ENCODE data around the gene MIAT.

DNA sequence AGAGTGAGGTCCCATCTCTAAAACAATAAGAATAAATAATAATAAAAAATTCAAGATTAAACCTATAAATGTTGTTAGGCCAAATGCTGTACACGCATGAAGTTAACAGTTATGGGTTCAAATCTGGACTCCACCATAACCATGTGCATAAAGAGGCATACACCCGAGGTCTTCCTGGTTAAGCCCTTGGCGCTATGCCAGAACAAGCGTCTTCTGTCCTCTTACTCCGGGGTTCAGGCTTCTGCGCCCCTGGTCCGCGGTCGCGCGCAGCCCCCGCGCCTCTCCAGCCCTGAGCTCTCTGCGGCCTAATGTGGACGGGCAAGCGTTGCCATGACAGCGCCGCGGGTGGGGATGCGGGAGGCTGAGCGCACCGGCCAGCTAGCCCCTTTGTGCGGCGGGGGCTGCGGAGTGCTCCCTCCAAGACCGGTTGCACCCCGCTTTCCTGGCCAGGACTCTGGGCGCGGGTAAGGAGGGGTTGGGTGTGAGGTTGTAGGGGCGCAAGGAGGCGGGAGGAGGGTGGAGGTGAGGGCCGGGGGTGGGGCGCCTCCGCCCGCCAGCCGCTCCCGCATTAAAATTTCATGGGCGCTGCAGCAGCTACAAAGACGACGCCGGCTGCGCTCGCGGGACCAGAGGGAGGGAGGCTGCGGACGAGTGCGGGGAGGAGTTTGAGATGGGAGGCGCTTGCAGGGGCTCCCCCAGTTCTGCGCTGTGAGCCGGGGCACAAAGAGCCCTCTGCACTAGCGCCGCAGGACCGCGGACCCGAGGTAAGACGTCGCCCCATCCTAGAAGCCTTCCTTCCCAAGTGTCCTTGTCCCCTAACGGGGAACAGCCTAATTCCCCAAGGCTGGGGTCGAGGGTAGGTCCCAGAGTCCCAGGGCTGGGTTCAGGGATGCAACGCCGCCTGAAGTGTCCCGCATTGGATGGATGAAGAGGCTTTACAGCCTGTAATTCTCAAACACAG, at the start of gene MIAT:
- TF ChIP-seq, protein P1, sequence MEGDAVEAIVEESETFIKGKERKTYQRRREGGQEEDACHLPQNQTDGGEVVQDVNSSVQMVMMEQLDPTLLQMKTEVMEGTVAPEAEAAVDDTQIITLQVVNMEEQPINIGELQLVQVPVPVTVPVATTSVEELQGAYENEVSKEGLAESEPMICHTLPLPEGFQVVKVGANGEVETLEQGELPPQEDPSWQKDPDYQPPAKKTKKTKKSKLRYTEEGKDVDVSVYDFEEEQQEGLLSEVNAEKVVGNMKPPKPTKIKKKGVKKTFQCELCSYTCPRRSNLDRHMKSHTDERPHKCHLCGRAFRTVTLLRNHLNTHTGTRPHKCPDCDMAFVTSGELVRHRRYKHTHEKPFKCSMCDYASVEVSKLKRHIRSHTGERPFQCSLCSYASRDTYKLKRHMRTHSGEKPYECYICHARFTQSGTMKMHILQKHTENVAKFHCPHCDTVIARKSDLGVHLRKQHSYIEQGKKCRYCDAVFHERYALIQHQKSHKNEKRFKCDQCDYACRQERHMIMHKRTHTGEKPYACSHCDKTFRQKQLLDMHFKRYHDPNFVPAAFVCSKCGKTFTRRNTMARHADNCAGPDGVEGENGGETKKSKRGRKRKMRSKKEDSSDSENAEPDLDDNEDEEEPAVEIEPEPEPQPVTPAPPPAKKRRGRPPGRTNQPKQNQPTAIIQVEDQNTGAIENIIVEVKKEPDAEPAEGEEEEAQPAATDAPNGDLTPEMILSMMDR (IDR thresholded peaks at IDR 0.05), result no peak
- no peak for TF ChIP-seq POLR2A (IDR thresholded peaks at IDR 0.05)
- TF ChIP-seq EP300 (IDR thresholded peaks at IDR 0.05), result no peak

Measured in tibial nerve (tissue), 4 donors.